Suprapubic skin (tissue), 4 donors: ENCODE measurements around the gene TOMM40L.

Experiments used
- CTCF ChIP-seq, 2 donors: fragments of 200-600 bp in 1 of 2; fragments of 450-650 bp in 1 of 2; sonication (generic) in 1 of 2; IDR thresholded peaks; one replicate each; pipeline ENCODE4 v1.5.1; 2016 to 2019; ENCODE audit warnings: antibody characterized with exemption in 2 of 2, mild to moderate bottlenecking in 1 of 2, moderate library complexity in 1 of 2
- POLR2A ChIP-seq, 2 donors: fragments of 450-650 bp; IDR thresholded peaks; one replicate each; pipeline ENCODE4 v1.6.1; 2017; ENCODE audit warnings: antibody characterized with exemption in 2 of 2, mild to moderate bottlenecking in 2 of 2, moderate library complexity in 2 of 2
- POLR2AphosphoS5 ChIP-seq, 3 donors: sonication (generic); formaldehyde crosslinking; IDR thresholded peaks; one replicate each; pipeline ENCODE4 v1.6.1; 2017; ENCODE audit warnings: antibody characterized with exemption in 3 of 3

- TF ChIP-seq CTCF (IDR thresholded peaks at IDR 0.05) = no peak
- TF ChIP-seq POLR2A (IDR thresholded peaks at IDR 0.05) = no peak
- TF ChIP-seq POLR2AphosphoS5 (IDR thresholded peaks at IDR 0.05) = no peak
These were observed 456 bp downstream of the TOMM40L start for GRCh38 chr1:161226320-161226711.
